Femur (tissue), 1 donor: ENCODE data around the gene MTX3.

Experiments
- DNase-seq: peaks from one replicate; pipeline ENCODE4 v3.0.0-alpha.2; 2017

The MTX3 gene

DNA sequence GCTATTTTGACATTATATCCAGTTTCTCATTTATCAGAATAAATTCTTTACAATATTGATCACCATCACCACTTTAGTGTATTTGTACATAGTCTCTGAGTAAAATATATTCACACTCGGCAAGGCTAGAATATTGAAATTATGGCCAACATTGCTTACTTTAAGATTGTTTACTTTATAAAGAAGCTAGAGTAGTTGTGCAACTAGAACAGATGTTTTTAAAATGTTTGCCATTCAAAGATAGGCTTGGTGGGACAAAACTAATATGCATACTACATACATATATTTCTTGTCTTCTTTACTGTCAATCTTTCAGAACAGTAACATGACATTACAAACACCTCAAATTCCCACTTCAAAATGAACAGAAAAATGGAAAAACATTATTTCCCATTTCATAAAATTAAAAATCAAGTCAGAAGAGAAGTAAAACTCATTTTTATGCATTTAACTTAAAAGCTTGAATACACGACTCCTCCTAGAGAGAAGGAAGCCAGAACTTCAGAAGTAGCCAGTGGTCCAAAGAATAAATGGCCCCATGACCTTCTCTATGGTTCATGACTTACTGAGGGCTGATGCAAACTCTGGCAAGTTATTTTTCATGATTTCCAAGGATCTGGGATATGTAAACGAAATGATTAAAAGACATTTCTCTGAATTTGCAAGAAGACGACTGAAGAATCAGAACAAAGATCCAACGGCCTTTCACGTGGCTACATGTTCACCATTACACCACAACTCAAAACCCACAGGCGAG lies 14.1 kb downstream of the MTX3 start:
- no peak for DNase-seq

DNA sequence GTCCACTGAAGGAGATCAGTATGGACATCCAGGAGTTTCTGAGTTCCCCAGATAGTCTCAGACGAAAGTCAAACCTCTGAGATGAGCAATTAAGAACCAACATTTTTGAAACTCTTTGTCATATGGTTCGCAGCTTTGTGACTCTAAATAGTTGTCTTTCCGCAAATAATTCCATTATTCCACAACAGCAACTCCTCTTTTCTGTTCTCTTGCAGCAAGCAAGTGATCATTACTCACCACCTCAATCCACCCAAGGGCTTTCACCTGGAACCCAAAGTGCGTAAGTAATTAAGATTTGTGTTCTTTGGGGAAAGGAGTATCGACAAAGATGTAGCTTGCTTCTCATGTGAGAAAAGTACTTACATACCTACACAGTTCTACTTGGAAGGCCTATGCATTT lies 15.6 kb downstream of the MTX3 start:
- DNase-seq: no peak

DNA sequence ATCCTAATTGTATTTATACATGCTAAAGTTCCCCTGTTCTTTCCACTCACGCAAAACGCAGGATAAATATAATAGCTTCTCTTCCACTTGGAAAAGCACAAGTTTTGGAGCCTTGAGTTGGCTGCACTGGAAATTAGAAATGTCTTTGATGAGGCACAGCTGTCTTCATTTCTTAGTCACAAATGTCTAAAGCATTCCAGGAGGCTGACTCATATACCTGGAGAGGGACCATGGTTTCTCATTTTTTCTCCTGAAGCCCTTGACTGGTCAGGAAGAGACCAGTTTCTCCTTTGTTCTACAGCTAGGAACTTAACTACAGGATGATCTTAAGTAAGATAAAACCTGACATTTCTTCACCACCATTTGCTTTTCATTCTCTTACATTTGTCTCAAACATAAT lies 16.2 kb downstream of the MTX3 start:
- DNase-seq: no peak

DNA sequence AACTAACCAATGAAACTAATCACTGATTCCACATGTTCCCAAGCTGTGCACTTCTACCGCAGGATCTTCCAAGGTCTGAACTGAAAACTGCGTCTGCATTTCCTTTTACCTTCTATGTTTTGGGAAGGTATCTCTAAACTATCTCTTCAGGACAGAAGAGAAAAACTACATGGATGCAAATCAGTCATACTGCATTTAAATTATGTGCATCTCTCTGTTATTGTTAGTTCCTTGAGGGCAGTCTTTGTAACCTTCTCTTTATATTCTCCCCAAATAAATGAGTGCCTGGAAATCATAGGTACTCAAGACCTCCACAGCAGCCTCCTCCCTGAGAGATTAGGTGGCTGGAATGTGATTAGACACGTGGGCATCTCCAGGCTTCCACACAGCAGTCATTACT lies 17.1 kb downstream of the MTX3 start:
- DNase-seq: no peak

DNA sequence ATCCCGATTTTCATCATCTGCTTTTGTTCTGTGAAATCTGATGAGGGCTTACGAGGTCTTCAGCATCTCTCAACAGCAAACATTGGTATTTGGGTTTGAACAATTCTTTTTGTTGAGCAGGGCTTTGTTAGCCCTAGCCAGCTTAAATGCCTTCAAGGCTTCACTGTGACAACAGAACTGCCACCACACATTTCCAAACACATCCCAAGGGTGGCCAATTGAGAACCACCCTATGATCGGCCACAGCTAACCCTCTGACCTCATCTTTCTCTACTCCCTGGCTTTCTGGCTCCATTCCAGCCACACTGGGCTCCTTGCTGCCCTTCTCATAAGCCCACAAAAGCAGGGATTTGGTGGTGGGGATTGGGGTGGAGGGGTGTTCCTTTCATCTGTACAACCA lies 17.6 kb downstream of the MTX3 start:
- DNase-seq: no peak

DNA sequence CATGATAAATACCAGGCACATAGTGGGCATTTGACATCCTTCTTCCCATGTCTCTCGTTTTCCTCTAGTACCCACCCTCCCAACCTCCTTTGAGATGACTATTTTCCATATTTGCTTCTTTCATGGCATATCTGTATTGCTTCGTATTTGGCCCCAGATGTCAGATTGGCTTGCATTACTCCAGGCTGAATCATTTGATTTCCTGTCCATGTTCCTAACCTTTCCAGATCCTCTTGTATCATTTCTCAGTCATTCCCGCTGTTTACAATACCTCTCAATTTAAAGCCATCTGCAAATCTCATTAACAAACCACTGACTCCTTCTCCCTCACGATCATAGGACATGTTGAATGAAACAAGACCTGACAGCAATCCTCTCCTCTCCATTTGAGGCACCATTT lies 19.9 kb downstream of the MTX3 start:
- DNase-seq: no peak

DNA sequence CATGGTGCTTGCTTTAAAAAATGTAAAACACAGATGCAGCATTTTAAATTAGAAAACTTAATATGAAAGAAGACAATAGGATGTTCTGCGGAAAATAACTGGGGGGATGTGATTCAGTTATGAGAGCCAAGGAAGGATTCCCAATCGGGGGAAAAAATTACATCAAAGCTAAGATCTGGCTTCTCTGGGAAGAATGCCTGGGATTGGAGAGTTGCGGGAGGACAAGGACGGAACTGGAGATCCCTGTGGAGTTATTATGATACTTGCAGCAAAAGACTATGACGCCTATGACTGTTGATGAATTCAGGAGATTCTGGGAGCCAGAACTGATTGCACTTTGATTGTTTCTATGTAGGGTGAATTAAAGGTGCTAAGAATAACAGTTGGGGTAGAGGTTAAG lies 24.6 kb downstream of the MTX3 start:
- no peak for DNase-seq

DNA sequence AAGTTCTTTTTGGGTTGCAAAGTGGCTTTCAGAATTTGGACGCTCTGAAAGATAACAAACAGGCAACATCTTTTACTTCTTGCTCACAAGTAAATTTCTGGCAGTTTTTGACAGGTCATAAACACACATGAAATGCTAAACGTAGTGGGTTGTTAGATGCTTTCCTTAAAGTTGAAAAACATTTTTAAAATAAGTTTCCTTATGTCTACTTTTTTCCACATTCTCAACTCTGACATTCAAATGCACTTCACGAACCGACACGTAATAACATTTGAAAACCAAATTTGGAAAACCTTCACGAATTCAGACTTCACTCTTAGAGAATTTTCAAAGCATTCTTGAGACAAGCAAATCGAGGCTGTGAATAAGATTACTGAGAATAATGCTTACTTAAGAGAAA lies 26.9 kb downstream of the MTX3 start:
- DNase-seq: no peak

DNA sequence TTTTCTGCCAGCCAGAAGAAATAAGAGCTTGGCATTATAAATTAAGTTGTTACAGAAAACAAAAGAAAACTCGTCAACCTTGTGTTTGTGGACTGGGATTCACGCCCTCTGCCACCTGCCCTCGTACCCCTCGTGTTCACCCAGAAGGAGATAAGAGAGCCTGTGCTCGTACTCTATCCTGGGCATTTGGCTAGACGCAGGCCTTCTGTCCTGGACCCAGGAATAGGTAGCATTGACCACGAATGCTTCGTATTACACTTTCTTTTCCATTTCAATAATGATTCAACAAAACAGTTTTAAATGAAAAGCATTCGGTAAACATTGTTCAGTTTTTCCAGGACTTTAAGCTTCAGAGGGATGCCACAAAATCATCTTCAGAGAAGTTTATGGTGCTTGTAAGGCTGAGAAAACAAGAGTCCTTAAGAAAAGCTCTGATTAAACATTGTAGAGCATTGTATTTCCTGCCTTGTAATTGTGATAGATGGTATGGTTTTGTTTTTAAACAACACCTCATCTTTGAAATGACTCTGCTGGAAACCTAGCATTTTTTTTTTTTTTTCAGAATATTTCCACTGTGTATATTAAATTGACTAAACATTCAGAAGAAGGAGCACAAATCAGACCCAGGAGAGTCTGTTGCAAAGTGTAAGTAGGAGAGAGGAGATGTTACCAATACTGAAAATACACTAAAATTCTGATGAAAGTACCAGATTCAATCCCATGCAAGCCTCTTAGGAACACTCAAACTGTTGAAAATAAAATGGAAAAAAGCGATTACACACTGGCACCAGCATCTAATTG lies 27.6 kb downstream of the MTX3 start:
- DNase-seq: no peak

DNA sequence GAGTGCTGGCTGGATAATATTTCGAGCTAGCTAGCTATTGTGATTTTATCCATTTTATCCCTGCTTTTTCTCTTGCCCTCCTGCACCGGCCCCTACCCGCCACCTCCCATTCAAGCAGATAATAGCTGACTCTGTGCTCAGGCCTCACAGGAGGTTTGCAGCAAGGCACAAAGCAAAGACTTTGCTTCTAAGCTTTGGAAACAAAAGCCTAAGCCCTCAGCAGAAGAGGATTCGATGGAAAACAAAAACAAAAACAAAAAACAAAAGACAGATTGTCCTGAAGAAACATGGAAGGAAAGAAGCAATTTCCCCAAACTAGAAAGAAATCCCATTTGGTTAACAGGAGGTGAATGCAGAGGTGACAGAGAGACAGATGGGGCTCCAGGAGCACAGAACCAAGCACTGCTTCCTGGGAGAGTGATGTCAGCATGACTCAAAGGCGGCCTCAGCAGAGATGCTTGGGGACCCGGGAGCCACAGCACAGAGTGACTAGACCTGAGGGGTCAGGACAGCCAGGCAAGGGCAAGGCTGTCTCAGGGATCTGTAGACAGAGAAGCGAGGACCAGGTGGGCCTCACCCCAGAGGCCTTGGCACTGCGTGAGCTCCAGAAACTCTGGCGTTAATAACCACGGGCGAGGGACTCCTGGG lies 28.4 kb downstream of the MTX3 start:
- DNase-seq: no peak

DNA sequence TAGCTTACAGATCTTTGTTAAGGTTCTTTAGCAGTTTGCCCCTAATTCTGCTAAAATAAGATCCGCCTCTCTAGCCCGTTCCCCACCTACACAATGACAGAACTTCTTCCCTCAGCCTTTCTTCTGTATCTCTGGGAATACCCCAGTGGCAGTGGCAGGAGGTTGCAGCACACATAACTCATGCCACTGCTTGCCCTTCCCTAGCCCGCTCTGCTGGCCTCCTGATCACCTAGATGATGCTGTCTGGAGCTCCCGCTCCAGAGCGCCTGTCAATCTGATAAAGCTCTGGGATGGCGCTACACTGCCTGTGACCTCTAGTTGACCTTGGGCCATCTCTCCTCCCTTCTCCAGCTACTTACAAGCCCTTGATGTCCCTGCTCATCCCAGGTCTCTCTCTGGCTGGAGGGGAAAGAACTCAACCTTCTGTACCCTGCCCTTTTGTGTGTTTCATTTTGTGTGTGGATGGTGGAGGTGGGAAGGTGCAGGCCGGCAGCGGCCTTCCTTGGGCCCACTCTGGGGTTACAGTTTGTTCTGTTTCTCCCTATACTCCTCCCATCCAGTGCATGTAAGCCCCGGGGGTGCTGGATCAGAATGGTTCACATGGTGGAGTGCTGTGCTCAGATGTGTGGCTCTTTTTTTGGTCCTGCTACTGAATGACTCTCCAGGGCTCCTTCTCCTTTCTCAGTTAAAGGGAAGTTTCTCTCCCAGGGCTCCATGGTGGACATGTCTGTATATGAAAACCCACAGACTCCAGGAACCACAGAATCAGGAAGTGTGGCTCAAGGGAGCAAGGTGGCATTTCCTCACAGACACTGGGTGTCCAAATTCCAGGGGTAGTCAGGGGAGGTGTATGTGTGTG lies 29.1 kb downstream of the MTX3 start:
- DNase-seq: no peak

DNA sequence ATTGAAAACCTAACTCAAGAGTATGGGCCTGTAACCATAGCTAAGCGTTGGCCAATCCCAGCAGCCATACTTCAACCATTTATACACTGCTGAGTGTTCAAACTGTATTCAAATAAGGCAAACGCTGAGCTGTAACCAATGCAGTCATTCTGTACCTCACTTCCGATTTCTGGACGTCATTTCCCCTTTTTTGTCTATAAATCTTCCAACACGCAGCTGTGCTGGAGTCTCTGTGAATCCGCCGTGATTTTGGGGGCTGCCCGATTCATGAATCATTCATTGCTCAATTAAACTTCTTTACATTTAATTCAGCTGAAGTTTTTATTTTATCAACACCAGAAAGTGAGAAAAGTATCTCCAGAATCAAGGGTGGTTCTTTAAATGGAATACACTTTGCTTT lies 31.7 kb downstream of the MTX3 start:
- DNase-seq: no peak

DNA sequence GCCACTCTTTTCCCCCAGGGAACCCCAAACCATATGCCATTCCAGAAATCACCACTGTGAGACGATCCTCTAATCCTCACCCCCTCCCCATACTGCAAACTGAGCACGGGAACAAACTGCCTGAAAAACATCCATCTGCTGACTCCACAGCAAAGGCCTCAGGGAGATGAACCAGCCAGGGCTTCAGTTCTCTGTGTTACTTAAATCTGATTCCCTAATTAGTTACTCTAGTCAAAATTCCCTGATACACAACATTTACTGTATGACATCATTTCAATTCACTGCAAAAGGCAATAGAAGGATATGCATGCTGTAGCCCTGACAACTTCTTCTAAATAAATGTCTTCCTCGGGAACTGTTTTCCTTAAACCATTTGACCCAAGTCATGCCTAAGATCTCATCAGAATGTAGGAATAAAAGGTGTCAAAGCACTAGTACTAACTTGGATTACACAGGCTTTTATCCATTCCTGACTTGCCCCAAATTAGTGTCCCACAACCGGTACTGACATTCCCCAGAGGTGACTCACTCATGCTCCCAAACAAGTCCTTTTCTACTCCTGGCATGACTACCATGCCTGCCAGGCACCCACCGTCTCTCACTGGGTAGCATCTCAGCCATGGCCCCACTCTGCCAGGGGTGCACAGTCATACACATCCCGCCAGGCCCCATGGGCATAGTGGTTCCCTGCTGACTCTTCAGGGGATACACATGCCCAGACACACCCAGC lies 35.0 kb downstream of the MTX3 start:
- no peak for DNase-seq

DNA sequence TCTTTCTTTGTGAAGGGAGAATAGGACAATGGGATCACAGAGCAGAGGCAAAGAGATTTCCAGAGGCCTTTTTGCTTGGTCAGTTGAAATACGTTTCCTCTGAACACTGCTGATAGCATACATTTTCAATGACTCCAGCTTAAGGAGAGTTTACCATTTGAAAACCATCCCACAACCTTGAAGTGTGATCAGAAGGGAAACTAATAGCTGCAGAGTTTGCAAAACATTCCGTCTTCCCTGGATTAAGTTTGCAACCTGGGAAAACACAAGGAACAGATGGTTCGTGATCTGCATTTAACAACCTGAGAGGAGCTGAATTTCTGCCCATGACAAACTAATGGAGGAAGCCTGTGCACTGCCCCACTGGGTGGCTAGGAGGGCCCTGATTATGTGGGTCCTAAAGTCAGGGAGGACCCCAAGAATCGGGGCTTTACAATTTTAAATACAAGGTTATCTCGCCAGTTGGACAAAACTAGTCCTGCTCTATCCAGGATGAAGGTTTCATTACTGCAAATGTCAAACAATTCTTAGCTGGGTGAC lies 35.6 kb downstream of the MTX3 start:
- no peak for DNase-seq

DNA sequence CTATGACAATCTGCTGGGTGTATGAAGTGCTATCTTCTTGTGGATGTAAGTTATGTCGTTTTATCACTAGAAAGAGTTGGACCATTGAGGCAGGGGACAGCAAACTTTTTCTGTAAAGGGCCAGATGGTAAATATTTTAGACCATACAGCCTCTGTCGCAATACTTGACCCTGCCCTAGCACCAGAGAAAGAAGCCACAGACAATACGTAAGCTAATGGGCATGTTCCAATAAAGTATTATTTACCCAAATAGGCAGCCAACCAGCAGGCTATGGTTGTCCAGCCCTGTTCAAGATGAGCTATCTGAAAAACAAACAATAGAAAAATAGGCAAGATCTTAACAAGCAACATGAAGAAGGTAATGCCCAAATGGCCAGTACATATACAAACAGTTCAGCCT lies 36.4 kb downstream of the MTX3 start:
- no peak for DNase-seq

DNA sequence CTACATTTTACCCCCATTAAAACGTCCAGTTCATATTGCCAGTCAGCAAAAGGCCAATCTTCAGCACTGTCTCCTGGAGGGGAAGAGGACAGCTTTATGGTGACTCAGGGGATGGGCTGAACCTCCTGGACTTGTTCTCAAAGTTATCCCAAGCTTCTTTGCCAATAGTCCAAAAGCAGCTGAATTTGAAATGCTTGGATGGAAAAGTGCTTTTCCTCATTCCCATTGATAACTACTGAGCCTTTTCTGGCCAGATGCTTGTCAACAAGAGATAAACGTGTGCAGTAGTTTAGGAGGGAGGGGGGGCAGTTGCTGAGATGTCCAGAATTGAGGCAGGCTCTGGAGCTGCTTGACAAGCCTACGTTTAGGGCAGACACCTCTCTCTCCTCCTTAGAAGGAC lies 43.5 kb downstream of the MTX3 start:
- DNase-seq: no peak

DNA sequence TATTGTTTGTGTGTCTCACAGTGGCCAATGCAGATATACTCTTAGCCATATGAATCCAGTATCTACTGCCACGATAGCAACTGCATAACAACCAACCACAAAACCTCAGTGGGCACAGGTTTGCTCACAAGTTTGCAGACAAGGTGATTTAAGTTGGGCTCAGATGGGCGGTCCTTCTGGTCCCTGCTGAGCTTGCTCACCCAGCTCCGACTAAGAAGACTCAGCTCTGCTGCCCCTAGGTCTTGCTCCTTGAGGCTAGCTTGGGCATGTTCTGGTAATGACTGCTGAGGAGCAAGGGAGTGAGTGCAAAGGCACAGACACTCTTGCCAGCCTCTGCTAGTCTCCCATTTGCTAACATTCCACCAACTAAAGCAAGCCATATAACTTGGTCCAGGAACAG lies 52.6 kb downstream of the MTX3 start:
- no peak for DNase-seq

DNA sequence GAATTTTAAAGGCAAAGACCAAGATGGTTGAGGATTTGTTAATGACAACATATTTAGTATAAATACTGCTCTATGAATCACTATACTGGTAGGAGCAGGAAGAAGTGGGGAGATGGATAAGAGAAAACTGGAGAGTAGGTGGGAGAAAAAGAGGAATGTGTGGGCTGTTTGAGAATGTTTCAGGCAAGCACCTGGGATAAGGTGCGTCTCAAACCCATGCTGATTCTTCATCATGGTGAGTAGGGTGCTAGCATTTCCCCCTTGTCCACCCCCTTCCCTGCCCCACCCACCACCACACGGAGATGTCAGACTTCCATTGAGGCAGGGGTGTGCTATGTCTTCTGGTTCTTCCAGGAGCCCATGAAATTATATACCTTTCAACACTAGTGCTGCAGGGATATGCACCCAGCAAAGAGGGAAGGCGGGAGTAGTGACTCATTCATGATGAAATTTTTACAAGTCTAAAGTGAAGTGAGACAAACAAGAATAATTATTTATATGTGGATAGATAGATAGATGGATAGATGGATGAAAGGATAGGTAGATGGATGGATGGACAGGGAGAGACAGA lies 54.3 kb downstream of the MTX3 start:
- DNase-seq: no peak

DNA sequence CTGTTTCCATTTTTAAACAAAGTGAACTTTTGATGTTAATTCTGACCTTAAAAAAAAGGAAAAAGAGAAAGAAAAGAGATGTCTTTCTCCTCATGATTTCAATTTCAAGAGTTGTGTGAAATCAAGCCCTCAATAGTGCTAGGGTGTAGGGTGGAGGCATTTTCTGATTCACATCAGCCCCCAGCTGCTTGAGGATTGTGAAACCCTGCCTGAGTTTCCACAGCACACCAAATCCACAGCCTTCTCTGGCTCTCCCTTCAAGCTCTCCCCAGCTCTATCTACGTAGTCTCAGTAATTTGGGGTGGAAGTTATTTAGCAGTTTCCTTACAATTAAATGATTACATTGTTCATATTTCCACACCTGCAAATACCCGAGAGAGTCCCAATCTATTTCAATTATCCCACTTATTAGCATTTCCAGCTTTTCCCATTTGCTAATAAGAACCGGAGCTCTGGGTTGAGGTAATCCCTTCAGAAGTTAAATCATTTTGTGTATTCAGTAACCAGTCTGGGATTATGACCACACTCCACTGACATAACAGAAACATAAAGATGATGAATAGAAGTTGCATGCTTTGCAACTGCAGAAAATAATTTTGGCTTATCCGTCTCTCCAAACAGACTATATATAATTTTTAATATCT lies 54.9 kb downstream of the MTX3 start:
- DNase-seq: no peak

DNA sequence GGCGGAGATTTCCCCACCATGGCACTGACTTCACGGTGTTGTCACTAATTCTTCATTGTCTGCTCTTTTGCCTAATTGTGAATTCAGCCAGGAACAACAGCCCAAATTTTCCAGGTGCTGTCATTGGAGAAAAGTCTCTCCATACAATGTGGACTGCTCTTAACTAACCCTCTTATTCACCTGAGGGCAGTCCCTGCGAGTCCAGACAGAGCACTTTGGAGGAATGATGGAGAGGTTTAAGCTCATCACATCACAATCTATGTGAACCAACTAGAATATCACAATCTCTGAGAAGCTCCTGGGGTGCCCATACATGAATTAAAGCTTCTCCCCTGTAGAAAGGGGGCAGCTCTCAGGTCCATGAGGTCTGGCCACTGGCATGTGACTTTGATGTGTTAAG lies 56.4 kb downstream of the MTX3 start:
- DNase-seq: no peak
